H9 (cell line): Measurements from ENCODE around the gene TNNI3. TPM values are rescaled to one million over a fixed set of nuclear protein-coding genes. Genes with fewer than 3 reads are reported as not detected.

Experiments used
- DNase-seq: peaks from one replicate; pipeline ENCODE4 v3.0.0-alpha.2; 2017
- H2AFZ ChIP-seq: one replicate; pipeline ENCODE4 v1.6.1; 2013; ENCODE audit warnings: mild to moderate bottlenecking, low read length, control low read depth, moderate library complexity
- H2AK5ac ChIP-seq: 2 replicates; pipeline ENCODE4 v1.6.1; 2013; ENCODE audit warnings: low read length, control low read depth, mixed read lengths; ENCODE audit not compliant: insufficient read length
- H2BK120ac ChIP-seq: one replicate; pipeline ENCODE4 v1.6.1; 2013; ENCODE audit warnings: low read depth, mild to moderate bottlenecking, low read length, control low read depth, inconsistent platforms; ENCODE audit not compliant: poor library complexity, severe bottlenecking
- H2BK12ac ChIP-seq: 2 replicates; pipeline ENCODE4 v1.6.1; 2013; ENCODE audit warnings: low read length, control low read depth, mixed read lengths, low read depth; ENCODE audit not compliant: insufficient read length
- H2BK15ac ChIP-seq: 2 replicates; pipeline ENCODE4 v1.6.1; 2013; ENCODE audit warnings: low read depth, low read length, control low read depth
- H2BK20ac ChIP-seq: one replicate; pipeline ENCODE4 v1.6.1; 2013; ENCODE audit warnings: low read depth, mild to moderate bottlenecking, low read length, control low read depth, inconsistent platforms; ENCODE audit not compliant: poor library complexity, severe bottlenecking
- H2BK5ac ChIP-seq: 2 replicates; pipeline ENCODE4 v1.6.1; 2013; ENCODE audit warnings: low read length, control low read depth, mixed read lengths; ENCODE audit not compliant: insufficient read length
- H3K14ac ChIP-seq: 2 replicates; pipeline ENCODE4 v1.6.1; 2013; ENCODE audit warnings: low read length, control low read depth; ENCODE audit not compliant: insufficient read depth
- H3K18ac ChIP-seq: 2 replicates; pipeline ENCODE4 v1.6.1; 2013; ENCODE audit warnings: low read depth, mild to moderate bottlenecking, mixed read lengths, low read length, control low read depth; ENCODE audit not compliant: insufficient read length
- H3K23ac ChIP-seq: 2 replicates; pipeline ENCODE4 v1.6.1; 2013; ENCODE audit warnings: low read length, control low read depth, mixed read lengths, low read depth; ENCODE audit not compliant: insufficient read length
- H3K23me2 ChIP-seq: 2 replicates; pipeline ENCODE4 v1.6.1; 2013; ENCODE audit warnings: low read depth, mild to moderate bottlenecking, mixed read lengths, low read length, control low read depth; ENCODE audit not compliant: insufficient read length, poor library complexity, severe bottlenecking
- H3K27ac ChIP-seq: 2 replicates; pipeline ENCODE4 v1.5.1; 2013; ENCODE audit warnings: low read length, control low read depth, mixed read lengths, low read depth; ENCODE audit not compliant: insufficient read length
- H3K27me3 ChIP-seq: 2 replicates; pipeline ENCODE4 v1.6.1; 2013; ENCODE audit warnings: low read length, control low read depth, inconsistent platforms; ENCODE audit not compliant: insufficient read depth
- H3K4ac ChIP-seq: 2 replicates; pipeline ENCODE4 v1.6.1; 2013; ENCODE audit warnings: low read depth, mild to moderate bottlenecking, control low read depth, inconsistent platforms, low read length, moderate library complexity
- H3K4me1 ChIP-seq: 2 replicates; pipeline ENCODE4 v1.6.1; 2013; ENCODE audit warnings: low read length, control low read depth, inconsistent platforms; ENCODE audit not compliant: insufficient read depth
- H3K4me2 ChIP-seq: 2 replicates; pipeline ENCODE4 v1.6.1; 2013; ENCODE audit warnings: low read length, control low read depth, mixed read lengths; ENCODE audit not compliant: insufficient read length, insufficient read depth
- H3K56ac ChIP-seq: 2 replicates; pipeline ENCODE4 v1.6.1; 2013; ENCODE audit warnings: low read depth, mild to moderate bottlenecking, mixed read lengths, low read length, control low read depth; ENCODE audit not compliant: insufficient read length
- H3K79me1 ChIP-seq: 2 replicates; pipeline ENCODE4 v1.6.1; 2013; ENCODE audit warnings: low read depth, mild to moderate bottlenecking, moderate library complexity, low read length, control low read depth, inconsistent platforms; ENCODE audit not compliant: insufficient read depth, poor library complexity, severe bottlenecking
- H3K79me2 ChIP-seq: 2 replicates; pipeline ENCODE4 v1.6.1; 2013; ENCODE audit warnings: low read length, control low read depth, inconsistent platforms; ENCODE audit not compliant: insufficient read depth
- H3K9ac ChIP-seq: 2 replicates; pipeline ENCODE4 v1.6.1; 2013; ENCODE audit warnings: low read length, control low read depth, mixed read lengths; ENCODE audit not compliant: insufficient read length; ENCODE audit errors: extremely low read depth
- H3K9me3 ChIP-seq: one replicate; pipeline ENCODE4 v1.6.1; 2013; ENCODE audit warnings: low read depth, low read length, inconsistent platforms; ENCODE audit not compliant: control insufficient read depth
- H3T11ph ChIP-seq: one replicate; pipeline ENCODE4 v1.6.1; 2013; ENCODE audit warnings: mild to moderate bottlenecking, low read length, control low read depth, inconsistent platforms
- H4K20me1 ChIP-seq: one replicate; pipeline ENCODE4 v1.6.1; 2013; ENCODE audit not compliant: control insufficient read depth, insufficient read length, insufficient read depth
- H4K5ac ChIP-seq: 2 replicates; pipeline ENCODE4 v1.6.1; 2013; ENCODE audit warnings: low read depth, mild to moderate bottlenecking, mixed read lengths, low read length, control low read depth; ENCODE audit not compliant: insufficient read length
- H4K8ac ChIP-seq: replicated peaks from 2 replicates; pipeline ENCODE4 v1.6.1; 2013; ENCODE audit warnings: low read length, control low read depth, mixed read lengths, low read depth; ENCODE audit not compliant: insufficient read length
- H4K91ac ChIP-seq: 2 replicates; pipeline ENCODE4 v1.6.1; 2013; ENCODE audit warnings: low read depth, mild to moderate bottlenecking, moderate library complexity, mixed read lengths, low read length, control low read depth; ENCODE audit not compliant: insufficient read length
- H3K27ac Mint-ChIP-seq, 3 experiments: 2 replicates in 2 of 3; 3 replicates in 1 of 3; pipeline ENCODE4 v1.8.0; 2020 to 2021; ENCODE audit warnings: mixed read lengths in 3 of 3, mild to moderate bottlenecking in 1 of 3, moderate library complexity in 1 of 3
- H3K27me3 Mint-ChIP-seq: 2 replicates; pipeline ENCODE4 v1.8.0; 2021; ENCODE audit warnings: low read depth, mild to moderate bottlenecking, moderate library complexity, mixed read lengths
- H3K36me3 Mint-ChIP-seq, 3 experiments: 2 replicates in 2 of 3; 3 replicates in 1 of 3; pipeline ENCODE4 v1.8.0; 2020 to 2021; ENCODE audit warnings: low read depth in 3 of 3, mixed read lengths in 3 of 3; ENCODE audit not compliant: insufficient read depth in 1 of 3
- H3K4me1 Mint-ChIP-seq, 2 experiments: 2 replicates each; pipeline ENCODE4 v1.8.0; 2020; ENCODE audit warnings: mixed read lengths in 2 of 2
- H3K4me3 Mint-ChIP-seq, 2 experiments: 2 replicates in 1 of 2; 3 replicates in 1 of 2; pipeline ENCODE4 v1.8.0; 2020 to 2021; ENCODE audit warnings: mild to moderate bottlenecking in 2 of 2, mixed read lengths in 2 of 2, moderate library complexity in 1 of 2
- H3K9me3 Mint-ChIP-seq, 2 experiments: 2 replicates in 1 of 2; 3 replicates in 1 of 2; pipeline ENCODE4 v1.8.0; 2020; ENCODE audit warnings: mild to moderate bottlenecking in 2 of 2, mixed read lengths in 2 of 2, moderate library complexity in 1 of 2
- CTCF ChIP-seq: fragments of 200-600 bp; sonication (generic); conservative IDR thresholded peaks from 3 replicates; pipeline ENCODE4 v1.8.0; 2021; ENCODE audit warnings: antibody characterized with exemption, mild to moderate bottlenecking
- WGBS: extraction: QIAGEN DNeasy Blood & Tissue Kit; methylation state at CpG from one replicate; pipeline ENCODE4 v1.1.7; 2013; ENCODE audit warnings: missing lambda C conversion rate, low lambda C conversion rate, mixed read lengths; ENCODE audit not compliant: insufficient read length; ENCODE audit errors: extremely low coverage; 5-methylcytosine and 5-hydroxymethylcytosine counted together
- total RNA-seq: library from RNA; stranded (reverse); gene quantifications from 2 replicates; pipeline ENCODE4 v1.2.1, GENCODE V29; 2021

TNNI3 gene
- total RNA-seq, 1 experiment from 2014 or later: 36.9 TPM

GRCh38 chr19:55186080-55186479, 28.5 kb upstream of the TNNI3 start:
- Histone ChIP-seq H3K23ac (no peak overlapping the region), H4K20me1 (no peaks in the 10 kb centered on the region), H2BK12ac (no peak overlapping the region), H3K9ac (no peak overlapping the region), H2BK5ac (no peak overlapping the region), H3K9me3 (no peaks in the 10 kb centered on the region), H3K4me1 (no peaks in the 10 kb centered on the region), H3K79me2 (no peaks in the 10 kb centered on the region), H3K27ac (no peak overlapping the region), H4K5ac (no peak overlapping the region), H3K14ac (no peak overlapping the region), H3T11ph (no peak overlapping the region), H3K4ac (no peak overlapping the region), H4K91ac (no peak overlapping the region), H2BK120ac (no peak overlapping the region), H3K56ac (no peak overlapping the region), H2AFZ (no peak overlapping the region), H3K27me3 (peaks cover 4% of the 10 kb centered on the region; the same call in 1 of the 2 replicates), H3K23me2 (no peaks in the 10 kb centered on the region), H2BK20ac (no peak overlapping the region), H3K18ac (no peak overlapping the region), H3K79me1 (no peaks in the 10 kb centered on the region), H2AK5ac (no peak overlapping the region), H4K8ac (no peak overlapping the region), H2BK15ac (no peak overlapping the region), H3K4me2 (no peak overlapping the region)
- Mint-ChIP-seq H3K4me3 (no peak overlapping the region), H3K9me3 (no peaks in the 10 kb centered on the region), H3K27me3 (peaks cover 53% of the 10 kb centered on the region), H3K27ac (no peak overlapping the region), H3K36me3 (no peaks in the 10 kb centered on the region), H3K4me1 (peaks cover 0 to 4% of the 10 kb centered on the region in 2 experiments; a peak in 1 of 4 replicates)
- no peak for DNase-seq
- no CpG with 5 or more reads among the region's 12 CpGs for WGBS
- no peak for TF ChIP-seq CTCF
